Glutamatergic neuron (in vitro differentiated cells): ENCODE measurements around the gene ECHDC1. TPM values are rescaled to one million over a fixed set of nuclear protein-coding genes. Genes with fewer than 3 reads are reported as not detected.

Experiments used
- DNase-seq: peaks from one replicate; pipeline ENCODE4 v3.0.0; 2022
- H3K27ac Mint-ChIP-seq: one replicate; pipeline ENCODE4 v1.8.0; 2020; ENCODE audit warnings: mild to moderate bottlenecking, mixed read lengths, inconsistent platforms; ENCODE audit not compliant: unreplicated experiment
- H3K27me3 Mint-ChIP-seq: one replicate; pipeline ENCODE4 v1.8.0; 2020; ENCODE audit warnings: mild to moderate bottlenecking, moderate library complexity, mixed read lengths, inconsistent platforms; ENCODE audit not compliant: unreplicated experiment
- H3K36me3 Mint-ChIP-seq: one replicate; pipeline ENCODE4 v1.8.0; 2020; ENCODE audit warnings: mild to moderate bottlenecking, mixed read lengths, inconsistent platforms; ENCODE audit not compliant: unreplicated experiment
- H3K4me1 Mint-ChIP-seq: one replicate; pipeline ENCODE4 v1.8.0; 2020; ENCODE audit warnings: mild to moderate bottlenecking, low read depth, mixed read lengths, inconsistent platforms; ENCODE audit not compliant: unreplicated experiment
- H3K4me3 Mint-ChIP-seq: one replicate; pipeline ENCODE4 v1.8.0; 2020; ENCODE audit warnings: mild to moderate bottlenecking, mixed read lengths, inconsistent platforms; ENCODE audit not compliant: unreplicated experiment
- H3K9me3 Mint-ChIP-seq: one replicate; pipeline ENCODE4 v1.8.0; 2020; ENCODE audit warnings: mild to moderate bottlenecking, moderate library complexity, mixed read lengths, inconsistent platforms; ENCODE audit not compliant: unreplicated experiment
- total RNA-seq: library from RNA; stranded (reverse); fragmentation: NEBNext Ultra II Directional; extraction: Animal tissue kit (Norgen Biotek cat#: 25700); gene quantifications from one replicate; pipeline ENCODE4 v1.2.1, GENCODE V29; 2021; ENCODE audit not compliant: unreplicated experiment
- TF ChIP-seq, protein P1 (sequence below): fragments of 200-600 bp; sonication (generic); IDR thresholded peaks from one replicate; pipeline ENCODE4 v1.5.0; 2021; ENCODE audit not compliant: partially characterized antibody, unreplicated experiment

Gene ECHDC1
- total RNA-seq, 1 donor from 2014 or later, result 38.4 TPM

DNA sequence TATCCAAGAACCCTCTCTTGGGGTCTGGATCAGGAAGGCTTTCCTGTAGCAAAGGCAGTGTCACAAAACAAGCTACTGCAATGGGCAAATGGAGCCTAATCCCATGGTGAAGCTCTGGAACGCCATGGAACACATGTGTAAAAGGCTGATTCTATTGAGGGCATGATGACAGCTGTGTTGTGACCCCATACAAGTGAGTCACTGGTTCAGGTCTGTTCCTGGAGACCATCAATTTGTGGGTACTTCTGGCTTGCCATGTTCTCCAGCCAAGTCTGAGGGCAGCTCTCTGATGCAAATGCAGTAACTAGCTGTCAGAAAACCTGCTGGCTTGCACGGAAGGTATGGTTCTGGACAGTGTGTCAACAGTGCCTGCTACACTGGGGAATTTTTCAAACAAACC lies 33.3 kb upstream of the ECHDC1 start:
- Mint-ChIP-seq H3K4me1 (no peaks in the 10 kb centered on the region), H3K4me3 (no peak overlapping the region), H3K27ac (no peak overlapping the region), H3K27me3 (no peaks in the 10 kb centered on the region), H3K9me3 (peaks cover 2% of the 10 kb centered on the region), H3K36me3 (peaks cover 10% of the 10 kb centered on the region)
- TF ChIP-seq, protein P1, sequence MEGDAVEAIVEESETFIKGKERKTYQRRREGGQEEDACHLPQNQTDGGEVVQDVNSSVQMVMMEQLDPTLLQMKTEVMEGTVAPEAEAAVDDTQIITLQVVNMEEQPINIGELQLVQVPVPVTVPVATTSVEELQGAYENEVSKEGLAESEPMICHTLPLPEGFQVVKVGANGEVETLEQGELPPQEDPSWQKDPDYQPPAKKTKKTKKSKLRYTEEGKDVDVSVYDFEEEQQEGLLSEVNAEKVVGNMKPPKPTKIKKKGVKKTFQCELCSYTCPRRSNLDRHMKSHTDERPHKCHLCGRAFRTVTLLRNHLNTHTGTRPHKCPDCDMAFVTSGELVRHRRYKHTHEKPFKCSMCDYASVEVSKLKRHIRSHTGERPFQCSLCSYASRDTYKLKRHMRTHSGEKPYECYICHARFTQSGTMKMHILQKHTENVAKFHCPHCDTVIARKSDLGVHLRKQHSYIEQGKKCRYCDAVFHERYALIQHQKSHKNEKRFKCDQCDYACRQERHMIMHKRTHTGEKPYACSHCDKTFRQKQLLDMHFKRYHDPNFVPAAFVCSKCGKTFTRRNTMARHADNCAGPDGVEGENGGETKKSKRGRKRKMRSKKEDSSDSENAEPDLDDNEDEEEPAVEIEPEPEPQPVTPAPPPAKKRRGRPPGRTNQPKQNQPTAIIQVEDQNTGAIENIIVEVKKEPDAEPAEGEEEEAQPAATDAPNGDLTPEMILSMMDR, result no peak
- DNase-seq, result no peak

DNA sequence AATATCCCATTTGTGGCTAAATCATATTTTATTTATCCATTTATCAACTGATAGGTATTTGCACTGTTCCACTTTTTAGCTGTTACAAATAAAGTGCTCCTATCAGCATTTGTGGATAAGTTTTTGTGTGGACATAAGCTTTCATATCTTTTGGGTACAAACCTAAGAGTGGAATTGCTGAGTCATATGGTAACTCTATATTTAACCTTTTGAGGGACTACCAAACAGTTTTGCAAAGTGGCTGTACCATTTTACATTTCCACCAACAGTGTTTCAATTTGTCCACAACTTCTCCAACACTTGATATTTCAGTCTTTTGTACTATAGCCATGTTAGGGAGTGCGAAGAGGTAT lies 23.6 kb upstream of the ECHDC1 start:
- Mint-ChIP-seq H3K27me3 (peaks cover 6% of the 10 kb centered on the region), H3K4me3 (no peak overlapping the region), H3K4me1 (no peaks in the 10 kb centered on the region), H3K9me3 (peaks cover 5% of the 10 kb centered on the region), H3K36me3 (peaks cover 34% of the 10 kb centered on the region), H3K27ac (no peak overlapping the region)
- no peak for DNase-seq
- TF ChIP-seq, protein P1, result no peak

DNA sequence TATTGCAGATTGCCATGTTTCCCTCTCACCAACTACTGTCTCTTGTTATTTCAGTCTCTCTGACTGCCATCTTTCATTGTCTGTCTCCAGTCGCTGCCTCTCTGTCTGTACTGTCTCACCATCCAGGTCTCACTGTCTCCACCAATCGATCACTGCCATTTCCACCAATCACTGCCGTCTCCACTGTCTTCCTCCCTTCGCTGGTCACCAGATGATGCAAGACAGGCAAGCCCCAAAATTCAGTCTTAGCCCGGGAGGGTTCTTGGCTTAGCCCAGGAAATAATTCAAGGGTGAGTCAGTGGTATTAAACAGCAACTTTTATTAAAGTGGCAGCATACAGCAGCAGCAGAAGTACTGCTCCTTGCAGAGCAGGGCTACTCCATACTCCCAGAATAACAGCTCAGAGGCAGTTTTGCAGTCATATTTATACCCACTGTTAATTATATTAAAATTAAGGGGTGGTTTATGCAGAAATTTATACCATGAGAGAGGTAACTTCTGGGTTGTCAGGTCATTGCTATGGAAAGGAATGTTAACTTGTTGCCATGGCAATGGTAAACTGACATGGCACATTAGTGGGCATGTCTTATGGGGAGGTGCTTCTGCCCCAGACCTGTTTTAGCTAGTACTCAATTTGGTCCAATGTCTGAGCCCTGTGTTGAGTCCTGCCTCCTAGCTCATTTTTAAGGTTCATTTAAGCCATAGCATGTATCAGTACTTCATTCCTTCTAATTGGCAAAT lies 23.0 kb upstream of the ECHDC1 start:
- Mint-ChIP-seq H3K36me3 (peaks cover 28% of the 10 kb centered on the region), H3K4me1 (no peaks in the 10 kb centered on the region), H3K9me3 (peaks cover 3% of the 10 kb centered on the region), H3K27me3 (peaks cover 4% of the 10 kb centered on the region), H3K4me3 (no peak overlapping the region), H3K27ac (no peak overlapping the region)
- DNase-seq, result no peak
- TF ChIP-seq, protein P1, result no peak

DNA sequence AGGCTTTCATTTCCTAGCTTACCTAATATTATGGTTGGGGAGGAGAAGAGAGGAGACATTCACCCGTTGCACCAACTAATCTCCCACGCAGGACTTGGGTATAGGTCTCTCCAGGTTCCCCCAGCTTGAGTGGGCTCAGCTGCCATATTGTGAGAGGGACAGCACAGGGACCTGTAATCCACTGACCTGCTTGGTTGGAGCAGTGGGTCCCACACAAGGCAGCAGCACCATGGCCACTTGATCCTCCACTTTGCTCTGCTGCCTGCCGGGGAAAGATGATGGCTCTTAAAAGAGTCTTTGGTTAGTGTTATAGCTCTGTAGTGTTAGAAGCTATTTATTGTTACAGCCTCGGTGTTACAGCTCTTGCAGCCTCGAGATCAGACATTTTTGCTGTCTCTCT lies 22.5 kb upstream of the ECHDC1 start:
- Mint-ChIP-seq H3K27me3 (peaks cover 3% of the 10 kb centered on the region), H3K4me1 (no peaks in the 10 kb centered on the region), H3K27ac (no peak overlapping the region), H3K4me3 (no peak overlapping the region), H3K36me3 (peaks cover 26% of the 10 kb centered on the region), H3K9me3 (peaks cover 2% of the 10 kb centered on the region)
- no peak for DNase-seq
- TF ChIP-seq, protein P1, result no peak

DNA sequence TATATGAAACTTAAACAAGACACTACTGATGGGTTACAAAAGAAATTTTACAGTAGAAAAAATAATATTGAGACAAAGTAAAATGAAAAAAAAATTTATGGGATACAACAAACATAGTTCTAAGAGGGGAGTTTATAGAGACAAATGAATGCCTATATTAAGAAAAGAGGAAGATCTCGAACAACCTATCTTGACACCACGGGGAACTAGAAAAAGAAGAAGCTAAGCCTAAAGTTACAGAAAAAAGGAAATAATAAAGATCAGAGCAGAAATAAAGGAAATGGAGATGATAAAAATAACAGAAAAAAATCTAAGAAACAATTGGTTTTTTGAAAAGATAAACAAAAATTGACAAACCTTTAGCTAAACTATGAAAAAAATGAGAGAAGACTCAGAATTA lies 9.1 kb upstream of the ECHDC1 start:
- Mint-ChIP-seq H3K36me3 (peaks cover 36% of the 10 kb centered on the region), H3K4me3 (no peak overlapping the region), H3K27ac (no peak overlapping the region), H3K9me3 (peaks cover 2% of the 10 kb centered on the region), H3K4me1 (no peaks in the 10 kb centered on the region), H3K27me3 (peaks cover 4% of the 10 kb centered on the region)
- TF ChIP-seq, protein P1, result no peak
- no peak for DNase-seq
